HG02852 (cell line): ENCODE data around the gene MAML3.

Source experiments
- ATAC-seq: cut with Tn5 transposase; IDR thresholded peaks from one replicate; pipeline ENCODE4 v1.9.1; 2021; ENCODE audit warnings: mild to moderate bottlenecking, moderate library complexity; ENCODE audit not compliant: unreplicated experiment

The MAML3 gene

GRCh38 chr4:140102421-140102820 is 51.6 kb downstream of the MAML3 start:
- ATAC-seq, result no peak

- no peak for ATAC-seq
Measured at GRCh38 chr4:140100771-140101170, 53.2 kb downstream of the MAML3 start.

- no peak for ATAC-seq
Measured at GRCh38 chr4:140099983-140100382, 54.0 kb downstream of the MAML3 start.

GRCh38 chr4:140098455-140099160 is 55.4 kb downstream of the MAML3 start:
- no peak for ATAC-seq

GRCh38 chr4:140097572-140097971 is 56.4 kb downstream of the MAML3 start:
- ATAC-seq, result no peak

- no peak for ATAC-seq
Measured at GRCh38 chr4:140096921-140097320, 57.1 kb downstream of the MAML3 start.

- no peak for ATAC-seq
Measured at GRCh38 chr4:140096483-140096861, 57.5 kb downstream of the MAML3 start.

- no peak for ATAC-seq
Measured at GRCh38 chr4:140095694-140096482, 58.1 kb downstream of the MAML3 start.

GRCh38 chr4:140094438-140095420 is 59.3 kb downstream of the MAML3 start:
- no peak for ATAC-seq

GRCh38 chr4:140092094-140092851 is 61.7 kb downstream of the MAML3 start:
- ATAC-seq, result no peak

GRCh38 chr4:140091305-140091704 is 62.7 kb downstream of the MAML3 start:
- no peak for ATAC-seq

GRCh38 chr4:140090215-140090731 is 63.7 kb downstream of the MAML3 start:
- no peak for ATAC-seq

- no peak for ATAC-seq
Measured at GRCh38 chr4:140089216-140089615, 64.8 kb downstream of the MAML3 start.

GRCh38 chr4:140088323-140088967 is 65.5 kb downstream of the MAML3 start:
- no peak for ATAC-seq

GRCh38 chr4:140085881-140086280 is 68.1 kb downstream of the MAML3 start:
- ATAC-seq, result no peak

GRCh38 chr4:140085062-140085622 is 68.8 kb downstream of the MAML3 start:
- no peak for ATAC-seq

- no peak for ATAC-seq
Measured at GRCh38 chr4:140084385-140084784, 69.6 kb downstream of the MAML3 start.

GRCh38 chr4:140082391-140082755 is 71.6 kb downstream of the MAML3 start:
- ATAC-seq, result no peak

- ATAC-seq, result no peak
Measured at GRCh38 chr4:140081641-140082390, 72.2 kb downstream of the MAML3 start.
